ENCODE measurements around the gene BCL2L12. TPM values are rescaled to one million over a fixed set of nuclear protein-coding genes. Genes with fewer than 3 reads are reported as not detected.

The BCL2L12 gene
- total and polyA plus RNA-seq, 4 donors = 1.6 to 15.7 (median 6.8) TPM

DNA sequence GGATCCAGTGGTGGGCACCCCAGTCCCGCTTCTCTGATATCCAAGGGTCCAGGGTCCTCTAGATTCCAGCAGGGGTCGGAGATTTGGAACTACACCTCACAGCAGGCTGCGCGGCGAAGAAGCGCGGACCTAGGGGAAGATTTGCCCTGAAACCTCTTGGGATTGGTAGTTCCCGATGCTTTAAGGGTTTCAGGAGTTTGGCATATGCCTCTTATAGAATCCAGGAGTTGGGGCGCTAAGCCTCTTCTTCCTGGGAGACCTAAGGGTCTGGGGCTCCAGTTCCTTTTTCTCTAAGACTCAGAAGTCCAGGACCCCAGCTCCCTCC, 349 bp downstream of the BCL2L12 start:
- Histone ChIP-seq H3K27me3 (ENCODE audit: control insufficient read depth in 4 of 4, insufficient read depth in 4 of 4, low read length in 3 of 4) (no peaks in the 10 kb centered on the region), H3K36me3 (ENCODE audit: control insufficient read depth in 4 of 4, insufficient read depth in 3 of 4, low read depth in 1 of 4, low read length in 3 of 4) (peaks cover 5 to 19% (median 8%) of the 10 kb centered on the region in 4 donors), H3K9ac (ENCODE audit: low read depth in 1 of 2, low read length in 2 of 2) (peak overlapping the region; percentile 87 to 92), H3K4me3 (ENCODE audit: low read depth in 1 of 3, low read length in 3 of 3) (peak overlapping the region; percentile 59 to 76 (median 66)), H3K27ac (ENCODE audit: low read depth in 1 of 2, low read length in 2 of 2) (peak overlapping the region; percentile 88 to 91), H3K4me1 (ENCODE audit: control insufficient read depth in 4 of 4, insufficient read depth in 4 of 4, low read length in 3 of 4) (peaks cover 7 to 35% (median 27%) of the 10 kb centered on the region in 4 donors), H3K9me3 (ENCODE audit: control insufficient read depth in 4 of 4, low read length in 3 of 4) (no peaks in the 10 kb centered on the region)
- no peak for TF ChIP-seq FOXA2 (IDR thresholded peaks at IDR 0.05)
- no peak for TF ChIP-seq GABPA (IDR thresholded peaks at IDR 0.05 in 1 of 2, conservative IDR thresholded peaks at IDR 0.05 in 1 of 2)
- TF ChIP-seq FOXA1 (IDR thresholded peaks at IDR 0.05) = no peak
- no peak for TF ChIP-seq YY1 (IDR thresholded peaks at IDR 0.05)
- no peak for TF ChIP-seq REST (IDR thresholded peaks at IDR 0.05)
- no peak for TF ChIP-seq SP1 (IDR thresholded peaks at IDR 0.05)
- no peak for TF ChIP-seq CTCF (IDR thresholded peaks at IDR 0.05; ENCODE audit: low read depth, low read length, missing input control)
- no peak for TF ChIP-seq EGR1 (IDR thresholded peaks at IDR 0.05; ENCODE audit: low read depth in 2 of 2)
- TF ChIP-seq MAX (IDR thresholded peaks at IDR 0.05) = no peak
- no peak for TF ChIP-seq NR2F2 (IDR thresholded peaks at IDR 0.05)
- no peak for TF ChIP-seq HNF4G (IDR thresholded peaks at IDR 0.05)
- TF ChIP-seq, protein P1, sequence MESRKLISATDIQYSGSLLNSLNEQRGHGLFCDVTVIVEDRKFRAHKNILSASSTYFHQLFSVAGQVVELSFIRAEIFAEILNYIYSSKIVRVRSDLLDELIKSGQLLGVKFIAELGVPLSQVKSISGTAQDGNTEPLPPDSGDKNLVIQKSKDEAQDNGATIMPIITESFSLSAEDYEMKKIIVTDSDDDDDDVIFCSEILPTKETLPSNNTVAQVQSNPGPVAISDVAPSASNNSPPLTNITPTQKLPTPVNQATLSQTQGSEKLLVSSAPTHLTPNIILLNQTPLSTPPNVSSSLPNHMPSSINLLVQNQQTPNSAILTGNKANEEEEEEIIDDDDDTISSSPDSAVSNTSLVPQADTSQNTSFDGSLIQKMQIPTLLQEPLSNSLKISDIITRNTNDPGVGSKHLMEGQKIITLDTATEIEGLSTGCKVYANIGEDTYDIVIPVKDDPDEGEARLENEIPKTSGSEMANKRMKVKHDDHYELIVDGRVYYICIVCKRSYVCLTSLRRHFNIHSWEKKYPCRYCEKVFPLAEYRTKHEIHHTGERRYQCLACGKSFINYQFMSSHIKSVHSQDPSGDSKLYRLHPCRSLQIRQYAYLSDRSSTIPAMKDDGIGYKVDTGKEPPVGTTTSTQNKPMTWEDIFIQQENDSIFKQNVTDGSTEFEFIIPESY (IDR thresholded peaks at IDR 0.05) = no peak
- TF ChIP-seq HNF4A (conservative IDR thresholded peaks at IDR 0.05) = no peak
- TF ChIP-seq TAF1 (conservative IDR thresholded peaks at IDR 0.05) = no peak
- no peak for TF ChIP-seq RAD21 (IDR thresholded peaks at IDR 0.05)
- no peak for TF ChIP-seq RXRA (IDR thresholded peaks at IDR 0.05)
- TF ChIP-seq JUND (IDR thresholded peaks at IDR 0.05) = no peak
- TF ChIP-seq ATF3 (IDR thresholded peaks at IDR 0.05) = no peak
- no peak for DNase-seq (ENCODE audit: low spot score)
- 0% methylated on average over 9 of the region's 9 CpGs for WGBS
